SH-SY5Y (cell line): ENCODE data around the gene EGFR.

Experiments
- GATA2 ChIP-seq: IDR thresholded peaks from 2 replicates; pipeline ENCODE4 v1.6.1; 2011; ENCODE audit warnings: mild to moderate bottlenecking, low read depth, low read length
- GATA3 ChIP-seq: IDR thresholded peaks from 2 replicates; pipeline ENCODE4 v1.6.1; 2011; ENCODE audit warnings: low read depth, mild to moderate bottlenecking, low read length, moderate library complexity

The EGFR gene

DNA sequence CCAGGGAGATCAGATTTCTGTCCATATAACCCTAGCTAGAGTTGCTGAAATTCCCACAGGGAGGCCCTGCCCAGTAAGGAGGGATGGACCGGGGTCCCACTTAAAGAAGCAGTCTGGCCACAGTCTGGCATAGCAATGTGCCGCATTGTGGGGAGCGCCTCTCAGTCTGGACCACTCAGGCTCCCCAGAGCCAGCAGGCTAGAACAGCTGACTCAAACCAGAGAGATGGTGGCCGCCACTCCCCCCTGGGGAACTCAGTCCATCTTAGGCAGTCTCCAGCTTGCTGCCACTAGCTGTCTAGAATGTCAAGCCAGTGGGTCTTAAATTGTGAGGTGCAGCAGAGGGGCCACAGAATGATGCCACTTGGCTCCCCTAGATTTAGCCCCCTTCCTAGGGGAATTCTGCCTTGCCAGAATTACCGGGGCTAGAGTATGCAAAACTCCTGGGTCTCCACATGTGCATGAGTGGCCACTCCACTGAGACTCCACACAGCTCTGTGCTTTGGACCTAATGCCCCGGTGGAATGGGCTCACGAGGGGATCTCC, 213.0 kb downstream of the EGFR start:
- TF ChIP-seq GATA2 (no peak), GATA3 (no peak)

DNA sequence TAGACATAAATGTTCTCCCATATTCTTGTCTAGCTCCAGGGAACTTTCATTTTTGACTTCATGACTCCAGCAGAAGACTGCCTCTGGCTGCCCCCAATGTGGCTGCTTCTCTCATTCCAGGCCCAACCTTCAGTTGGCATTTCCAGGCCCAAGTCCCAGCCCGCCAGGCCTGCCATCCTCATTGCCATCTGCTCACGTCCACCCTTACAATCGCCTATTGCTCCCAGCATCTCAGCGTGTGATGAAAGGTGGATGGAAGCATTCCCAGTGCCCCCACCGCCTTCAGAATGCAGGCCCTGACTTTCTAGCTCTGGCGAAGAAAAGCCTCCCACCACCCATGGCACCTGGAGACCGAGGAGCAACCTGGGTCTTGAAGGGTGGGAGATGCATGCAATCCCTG, 214.2 kb downstream of the EGFR start:
- TF ChIP-seq GATA2 (no peak), GATA3 (no peak)

DNA sequence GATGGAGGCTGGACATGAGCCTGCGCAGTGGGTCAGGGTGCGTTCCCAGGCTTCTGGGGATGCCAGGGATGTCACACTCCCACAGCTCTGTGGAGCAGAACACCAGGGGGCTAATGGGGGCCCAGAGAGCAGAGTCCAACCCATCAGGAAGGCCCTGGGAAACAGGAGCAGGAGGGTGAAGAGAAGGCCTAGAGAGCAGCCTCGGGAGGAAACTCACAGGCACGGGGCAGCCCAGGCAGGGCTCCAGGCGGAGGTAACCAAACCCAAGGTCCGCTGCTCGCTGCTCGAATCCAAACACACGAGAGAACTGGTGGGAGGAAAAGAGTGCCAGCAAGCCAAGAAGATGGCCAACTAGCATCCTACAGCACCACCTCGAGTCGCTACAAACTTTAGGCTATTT, 215.6 kb downstream of the EGFR start:
- TF ChIP-seq GATA3: no peak
- TF ChIP-seq GATA2: no peak

DNA sequence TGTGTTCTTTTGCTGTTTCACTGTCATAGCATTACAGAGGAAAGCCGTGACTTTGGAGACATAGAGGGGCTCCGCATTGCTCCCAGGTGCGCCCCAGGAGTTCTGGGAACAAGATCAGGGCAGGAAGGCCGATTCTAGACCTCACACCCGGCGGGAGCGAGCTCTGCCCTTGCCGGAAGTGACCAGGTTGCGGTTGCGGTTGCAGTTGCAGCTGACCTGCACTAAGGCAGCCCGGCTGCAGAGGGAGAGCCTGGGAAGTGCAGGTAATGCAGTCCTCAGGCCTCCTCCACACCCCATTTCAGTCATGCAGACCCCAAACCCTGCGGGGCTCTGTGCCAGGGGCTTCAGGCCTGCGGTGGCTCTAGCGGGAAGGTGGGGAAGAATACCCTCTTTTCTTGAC, 216.3 kb downstream of the EGFR start:
- TF ChIP-seq GATA3: no peak
- no peak for TF ChIP-seq GATA2

DNA sequence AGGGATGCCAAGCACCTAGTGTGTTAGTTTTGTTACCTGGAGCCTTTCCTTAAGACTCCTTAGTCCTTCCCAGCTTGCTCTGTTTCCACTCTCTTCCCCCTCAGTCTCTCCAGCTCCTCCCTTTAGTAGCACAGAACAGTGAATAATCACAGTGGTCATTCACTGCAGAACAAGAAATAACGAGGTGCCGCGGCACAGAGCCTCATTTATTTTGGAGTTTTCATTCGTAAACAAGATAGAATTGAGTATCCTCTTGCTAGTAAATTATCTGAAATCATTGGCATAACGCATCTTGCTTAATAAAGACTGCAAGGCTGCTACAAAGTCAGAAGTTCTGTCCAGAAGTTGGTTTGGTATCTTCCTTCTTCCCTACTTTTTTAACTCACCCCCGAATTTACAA, 217.0 kb downstream of the EGFR start:
- TF ChIP-seq GATA3: no peak

DNA sequence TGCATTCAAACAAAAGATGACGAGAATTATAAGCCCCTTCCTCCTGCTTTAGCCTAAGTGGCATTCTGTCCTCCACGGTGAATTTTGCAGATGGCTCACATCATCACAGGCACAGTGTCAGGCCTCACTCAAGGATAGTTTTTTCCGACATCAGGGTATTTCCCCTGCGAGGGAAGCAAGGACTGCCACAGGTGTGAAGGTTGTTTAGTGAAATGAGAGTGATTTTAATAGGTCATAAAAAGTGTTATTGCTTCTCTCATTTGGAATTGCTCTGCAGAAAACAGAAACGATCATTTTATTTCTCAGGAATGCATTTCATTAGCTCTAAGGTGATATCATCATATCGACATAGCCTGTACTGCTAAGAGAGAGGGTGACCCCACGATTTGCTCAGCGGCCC, 217.7 kb downstream of the EGFR start:
- no peak for TF ChIP-seq GATA3
- no peak for TF ChIP-seq GATA2

DNA sequence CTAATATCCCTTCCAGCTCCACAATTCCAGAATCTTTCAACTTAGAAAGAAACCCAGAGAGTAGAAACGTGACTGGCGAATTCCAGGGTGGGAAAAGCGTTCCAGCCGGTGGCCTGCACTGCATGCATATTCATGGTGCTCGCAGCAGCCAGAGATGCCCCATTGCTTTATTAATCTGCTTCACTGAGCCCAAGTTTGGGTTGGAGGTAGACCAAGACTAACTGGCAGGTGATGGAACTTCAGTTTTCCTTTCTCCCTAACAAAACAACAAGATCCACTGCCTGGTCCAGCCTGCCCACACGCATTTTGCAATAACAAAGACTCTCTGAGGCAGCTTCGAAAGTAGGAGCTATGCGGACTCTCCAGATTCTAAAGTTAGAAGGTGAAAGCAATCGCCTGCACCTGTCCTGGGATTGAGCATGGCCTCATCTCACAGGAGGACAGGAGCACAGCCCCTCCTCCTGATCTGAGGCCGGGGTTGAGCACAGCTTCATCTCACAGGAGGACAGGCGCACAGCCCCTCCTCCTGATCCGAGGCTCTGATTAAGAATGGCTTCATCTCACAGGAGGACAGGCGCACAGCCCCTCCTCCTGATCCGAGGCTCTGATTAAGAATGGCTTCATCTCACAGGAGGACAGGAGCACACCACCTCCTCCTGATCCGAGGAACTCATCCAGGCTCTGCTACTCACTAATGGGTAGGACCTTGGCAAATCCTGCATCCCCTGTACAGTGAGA, 218.5 kb downstream of the EGFR start:
- TF ChIP-seq GATA3 (no peak), GATA2 (no peak)

DNA sequence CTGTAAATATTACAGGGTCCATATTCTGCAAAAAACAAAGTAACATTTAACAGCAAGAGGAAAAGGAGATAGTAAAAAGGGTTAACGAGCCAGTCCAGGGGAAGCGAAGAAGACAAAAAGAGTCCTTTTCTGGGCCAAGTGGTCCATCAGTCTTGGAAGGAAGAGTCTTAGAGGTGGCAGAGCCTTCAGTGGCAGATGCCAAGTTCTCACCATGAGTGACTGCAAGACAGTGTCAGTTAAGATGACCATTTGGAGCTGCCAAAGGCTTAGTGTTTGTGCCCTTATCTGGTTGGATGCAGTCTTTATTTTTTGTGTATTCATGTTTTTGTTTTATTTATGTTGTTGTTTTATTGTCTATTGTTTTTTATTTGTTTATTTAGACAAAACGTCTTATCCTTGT, 220.6 kb downstream of the EGFR start:
- no peak for TF ChIP-seq GATA2
- no peak for TF ChIP-seq GATA3

DNA sequence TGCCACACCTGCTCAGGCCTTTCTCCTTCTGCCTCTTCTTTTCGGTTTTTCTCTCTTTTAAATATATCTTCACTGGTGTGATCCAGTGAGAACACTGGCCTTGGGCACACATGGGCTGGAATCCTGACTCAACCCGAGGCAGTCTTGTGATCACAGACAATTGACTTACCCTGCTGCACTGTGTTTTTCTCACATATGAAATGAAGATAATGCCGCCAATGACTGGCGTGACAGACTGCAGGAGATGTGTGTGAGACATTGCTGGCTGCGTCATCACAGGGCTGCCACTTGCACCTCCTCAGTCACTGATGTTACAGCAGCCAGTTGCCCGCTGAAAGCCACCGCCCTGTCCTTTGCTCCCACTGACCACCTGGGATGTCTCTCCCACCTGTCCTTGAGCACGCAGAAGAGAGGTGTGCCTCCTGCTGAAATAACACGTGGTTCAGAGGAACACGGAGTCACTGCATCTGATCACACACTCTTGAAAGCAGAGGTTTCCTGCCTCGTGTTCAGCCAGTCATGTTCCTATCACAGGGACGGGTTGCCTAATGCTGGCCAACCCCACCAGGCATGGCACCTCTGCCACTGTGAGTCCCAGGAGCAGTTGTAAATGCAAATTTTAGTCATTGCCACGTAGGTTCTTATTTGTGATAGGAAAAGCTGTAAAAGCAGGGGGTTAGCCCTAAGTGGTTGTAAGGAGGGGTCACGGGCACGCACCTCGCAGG, 221.8 kb downstream of the EGFR start:
- TF ChIP-seq GATA2 (no peak), GATA3 (no peak)

DNA sequence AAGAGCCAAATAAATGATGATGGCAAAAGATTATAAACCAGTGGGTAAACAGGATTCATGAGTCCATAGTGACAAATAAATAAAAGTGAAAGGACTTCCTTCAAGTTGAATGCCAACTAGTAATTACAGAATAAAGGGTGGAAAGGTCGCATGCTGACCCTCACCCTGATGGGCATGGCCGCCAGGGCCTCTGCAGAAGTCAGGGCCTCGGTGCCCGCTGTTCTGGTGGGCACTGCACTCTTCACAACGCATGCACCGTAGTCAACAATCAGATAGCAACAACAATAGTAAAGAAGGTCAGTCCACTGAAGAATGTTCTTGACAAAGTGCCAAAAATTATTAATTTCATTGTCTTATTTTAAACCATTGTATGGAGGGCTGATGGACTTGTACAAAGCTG, 223.1 kb downstream of the EGFR start:
- no peak for TF ChIP-seq GATA3
- TF ChIP-seq GATA2: no peak

DNA sequence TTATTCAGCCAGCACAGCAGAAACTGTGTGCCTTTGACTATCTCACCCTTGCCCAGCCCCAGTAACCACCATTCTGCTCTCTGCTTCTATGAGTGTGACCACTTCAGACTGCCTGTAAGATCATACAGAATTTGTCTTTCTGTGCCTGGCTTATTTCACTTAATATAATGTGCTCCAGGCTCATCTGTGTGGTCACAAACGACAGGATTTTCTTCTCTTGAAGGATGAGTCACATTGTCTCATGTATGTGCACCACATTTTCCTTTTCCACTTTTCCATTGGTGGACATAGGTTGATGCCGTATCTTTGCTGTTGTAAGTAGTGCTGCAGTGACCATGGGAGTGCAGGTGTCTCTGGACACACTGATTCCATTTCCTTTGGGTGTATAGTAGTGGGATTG, 223.8 kb downstream of the EGFR start:
- TF ChIP-seq GATA2 (no peak), GATA3 (no peak)

DNA sequence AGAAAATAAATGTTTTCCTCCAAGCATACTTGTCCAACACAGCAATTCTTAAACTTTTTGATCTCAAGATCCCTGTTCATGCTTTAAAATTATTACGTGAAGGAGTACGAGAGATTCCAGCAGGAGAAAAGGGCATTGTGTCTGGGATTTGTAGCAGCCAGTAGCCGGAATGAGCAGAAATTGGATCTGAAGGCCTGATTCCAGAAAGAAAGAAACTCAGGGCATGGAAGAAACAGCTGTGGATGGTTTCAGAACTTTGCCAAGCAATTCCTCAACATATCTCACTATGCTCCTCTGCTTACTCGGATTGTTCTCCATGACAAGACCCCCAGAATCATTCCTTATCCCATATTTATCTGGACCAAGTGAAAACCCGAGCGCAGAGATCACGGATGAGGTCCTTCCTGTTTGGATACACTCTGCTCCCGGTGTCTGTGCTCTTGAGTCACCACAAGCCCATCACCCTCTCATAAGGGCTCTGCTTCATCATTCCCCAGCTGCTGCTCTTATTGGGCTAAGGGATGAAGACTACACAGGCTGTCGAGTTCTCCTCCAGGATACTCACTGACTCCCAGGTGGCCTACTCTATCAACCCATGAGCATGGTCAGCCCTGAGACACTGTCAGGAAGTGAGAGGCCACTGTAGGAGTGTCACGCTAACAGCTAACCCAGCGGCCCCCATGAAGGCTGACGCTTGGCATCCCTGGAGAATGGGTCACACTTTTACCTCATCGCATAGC, 225.4 kb downstream of the EGFR start:
- TF ChIP-seq GATA3 (no peak), GATA2 (no peak)

DNA sequence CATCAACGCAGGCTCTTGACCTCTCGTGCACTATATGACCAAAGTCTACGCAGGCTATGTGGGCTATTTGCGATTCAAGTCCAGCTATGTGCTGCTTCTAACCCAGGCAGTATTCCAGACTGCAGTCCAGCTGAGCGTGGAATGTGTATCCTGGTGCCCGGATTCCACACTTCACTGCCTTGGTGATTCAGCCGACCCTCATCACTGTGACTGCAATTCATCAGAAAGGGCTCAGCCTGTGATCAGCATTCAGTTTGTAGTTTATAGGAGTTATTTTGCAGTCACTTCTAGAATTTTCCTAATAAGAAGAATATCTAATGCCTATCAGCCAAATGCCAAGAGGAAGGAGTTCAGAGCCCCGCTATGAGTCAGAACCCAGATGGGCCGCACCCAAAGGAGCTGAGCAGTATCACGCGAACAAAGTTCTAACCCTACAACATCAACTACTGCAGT, 226.5 kb downstream of the EGFR start:
- no peak for TF ChIP-seq GATA2
- no peak for TF ChIP-seq GATA3

DNA sequence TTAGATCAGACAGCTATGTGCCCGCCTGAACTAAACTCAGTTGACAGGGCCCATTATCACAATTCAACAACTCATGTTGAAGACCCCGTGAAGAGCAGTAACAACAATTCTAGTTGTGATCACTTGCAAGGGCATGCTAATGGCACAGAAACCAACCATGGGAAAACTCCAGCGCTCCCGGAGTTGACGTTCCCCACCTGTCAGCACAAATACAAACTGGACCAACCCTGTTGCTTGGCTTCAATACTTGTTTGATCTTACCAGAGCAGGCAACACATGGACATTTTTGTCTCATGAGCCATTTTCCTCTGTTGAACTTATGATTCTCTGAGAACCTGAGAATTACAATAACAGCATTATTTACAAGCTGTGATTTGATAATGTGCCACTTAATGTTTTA, 227.4 kb downstream of the EGFR start:
- no peak for TF ChIP-seq GATA3
